ENCODE results near the gene SLC41A3.

DNA sequence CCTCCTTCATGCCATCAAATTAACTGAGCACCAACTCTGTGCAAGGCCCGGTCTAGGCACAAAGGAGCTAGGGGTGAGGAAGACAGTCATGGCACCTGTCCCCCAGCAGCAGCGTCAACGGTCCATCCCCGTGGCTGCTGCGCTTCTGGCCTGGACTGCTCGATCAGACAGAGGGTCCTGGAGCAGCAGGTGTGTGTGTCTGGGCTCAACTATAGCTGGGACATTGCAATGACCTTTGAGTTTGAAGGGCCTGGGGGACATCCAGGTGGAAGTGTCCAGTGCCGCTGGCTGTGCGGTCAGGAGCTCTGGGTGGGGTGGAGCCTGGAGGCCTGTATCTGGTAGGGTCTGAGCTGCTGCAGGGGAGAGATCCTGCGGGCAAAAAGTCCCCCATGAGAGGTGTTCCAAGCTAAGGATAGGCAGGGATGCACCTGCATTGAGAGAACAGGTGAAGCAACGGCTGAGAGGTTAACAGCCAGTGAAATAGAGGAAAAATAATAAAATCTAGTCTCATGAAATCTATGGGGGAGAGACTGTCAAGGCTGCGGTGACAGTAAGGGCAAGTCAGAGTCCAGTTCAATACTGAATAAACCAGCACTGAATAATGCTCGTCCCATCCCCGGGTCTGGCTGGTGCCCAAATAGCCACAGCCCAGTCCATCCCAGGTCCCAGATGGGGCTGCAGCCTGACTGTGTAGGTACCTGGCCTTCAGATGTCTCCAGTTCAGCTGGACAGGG lies 25.4 kb upstream of the SLC41A3 start:
- no peak for TF ChIP-seq POLR2A (IDR thresholded peaks at IDR 0.05)
- TF ChIP-seq CTCF (IDR thresholded peaks at IDR 0.05): no peak
- TF ChIP-seq EP300 (IDR thresholded peaks at IDR 0.05): no peak

Data from gastroesophageal sphincter (tissue), 3 donors.